Middle frontal gyrus (tissue), 1 donor: Measurements from ENCODE around the gene CREB3L2.
"Not testable (repeated sequence)": the region's sequence is repeated elsewhere in the genome, so short reads cannot be mapped to it uniquely, and the experiment has no call there.

ENCODE experiments used
- DNase-seq: peaks from one replicate; pipeline ENCODE4 v3.0.0-alpha.2; 2015; ENCODE audit warnings: low spot score; ENCODE audit errors: extremely low spot score

CREB3L2 gene

DNA sequence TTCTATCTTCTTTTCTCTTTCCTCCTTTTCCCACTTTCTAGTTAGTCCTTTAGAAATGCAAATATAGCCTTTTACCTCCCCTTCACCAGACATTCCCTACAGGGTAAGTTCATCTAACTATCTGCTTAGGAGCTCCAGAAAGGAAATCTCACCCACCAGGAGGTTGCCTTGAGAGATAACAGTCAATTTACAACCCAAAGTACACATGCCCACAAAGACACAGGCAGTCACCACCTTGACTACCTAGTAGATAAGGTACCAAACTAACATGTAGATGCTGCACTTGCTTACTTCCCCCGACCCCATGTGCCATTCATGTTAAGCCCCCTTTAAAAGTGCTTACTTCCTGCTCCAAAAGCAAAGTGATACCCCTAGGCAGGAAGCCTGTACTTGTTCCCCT lies 12.8 kb upstream of the CREB3L2 start:
- DNase-seq: no peak

DNA sequence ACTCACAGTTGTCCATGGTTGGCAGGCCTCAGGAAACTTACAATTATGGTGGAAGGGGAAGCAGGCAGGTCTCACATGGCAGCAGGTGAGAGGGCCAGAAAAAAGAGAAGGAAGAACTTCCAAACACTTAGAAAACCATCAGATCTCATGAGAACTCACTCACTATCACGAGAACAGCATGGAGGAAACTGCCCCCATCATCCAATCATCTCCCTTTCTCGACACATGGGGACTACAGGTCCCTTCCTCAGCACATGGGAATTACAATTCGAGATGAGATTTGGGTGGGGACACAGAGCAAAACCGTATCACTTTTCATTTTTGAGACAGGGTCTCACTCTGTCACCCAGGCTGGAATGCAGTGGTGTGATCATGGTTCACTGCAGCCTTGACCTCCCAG lies 12.3 kb upstream of the CREB3L2 start:
- DNase-seq: not testable (repeated sequence)

DNA sequence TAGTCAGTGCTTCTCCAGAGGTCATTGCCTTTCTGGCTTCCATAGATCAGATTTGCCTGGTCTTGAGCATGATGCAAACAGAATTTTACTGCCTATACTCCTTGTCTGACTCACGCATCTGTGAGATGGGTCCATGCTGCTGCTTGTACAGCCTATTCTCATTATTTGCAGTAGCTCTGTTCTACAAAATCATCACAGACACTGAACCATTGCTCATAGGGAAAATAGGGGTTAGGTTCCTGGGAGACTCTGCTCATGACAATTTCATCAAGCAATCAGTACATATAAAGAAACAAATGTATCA lies 7.4 kb upstream of the CREB3L2 start:
- DNase-seq: no peak

DNA sequence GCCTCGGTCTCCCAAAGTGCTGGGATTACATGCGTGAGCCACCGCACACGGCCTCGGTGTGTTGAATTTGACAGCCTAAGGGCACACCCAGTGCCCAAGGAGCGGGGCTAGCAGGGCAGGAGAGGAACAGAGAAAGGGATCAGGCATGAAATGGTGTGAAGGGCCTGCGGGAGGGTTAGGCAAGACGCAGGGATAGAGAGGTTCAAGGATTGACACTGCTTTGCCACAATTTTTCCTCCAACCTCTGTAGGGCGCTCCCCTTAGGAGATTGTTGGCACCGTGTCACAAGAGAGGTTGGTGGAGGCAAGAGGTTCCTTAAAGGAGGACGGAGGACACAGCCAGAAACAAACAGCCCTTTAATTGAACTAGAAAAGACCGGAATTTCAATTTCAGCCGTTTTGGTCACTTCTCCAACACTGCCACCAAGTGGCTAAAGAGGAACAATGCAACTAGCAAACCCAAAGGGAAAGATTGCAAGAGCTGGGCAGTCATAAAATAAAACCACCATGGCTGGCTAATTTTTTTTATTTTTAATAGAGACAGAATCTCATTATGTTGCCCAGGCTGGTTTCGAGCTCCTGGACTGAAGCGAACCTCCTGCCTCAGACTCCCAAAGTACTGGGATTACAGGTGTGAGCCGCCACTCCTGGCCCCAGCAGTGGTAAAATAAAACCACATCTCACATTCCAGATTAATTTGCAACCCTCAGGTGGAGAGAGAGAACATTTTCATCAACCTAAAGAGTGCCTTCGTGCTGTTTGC lies 6.9 kb upstream of the CREB3L2 start:
- peak; percentile 63 for DNase-seq

DNA sequence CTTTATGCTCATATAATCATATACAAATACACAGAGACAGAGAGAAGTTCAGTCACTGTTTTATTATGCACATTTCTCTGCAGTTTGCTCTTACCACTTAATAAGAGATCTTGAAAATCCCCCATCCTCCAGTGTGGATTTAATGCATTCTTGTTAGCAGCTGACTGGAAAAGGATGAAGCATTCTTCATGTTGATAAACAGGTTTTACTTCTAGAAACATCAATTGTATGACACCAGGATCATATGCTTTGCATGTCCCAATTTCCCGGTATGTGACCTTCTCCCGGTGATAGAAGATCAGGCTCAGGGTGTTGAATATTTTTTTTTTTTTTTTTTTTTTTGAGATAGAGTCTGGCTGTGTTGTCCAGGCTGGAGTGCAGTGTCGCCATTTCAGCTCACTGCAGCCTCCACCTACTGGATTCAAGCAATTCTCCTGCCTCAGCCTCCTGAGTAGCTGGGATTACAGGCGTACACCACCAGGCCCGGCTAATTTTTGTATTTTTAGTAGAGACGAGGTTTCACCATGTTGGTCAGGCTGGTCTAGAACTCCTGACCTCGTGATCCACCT lies 6.2 kb upstream of the CREB3L2 start:
- DNase-seq: no peak

DNA sequence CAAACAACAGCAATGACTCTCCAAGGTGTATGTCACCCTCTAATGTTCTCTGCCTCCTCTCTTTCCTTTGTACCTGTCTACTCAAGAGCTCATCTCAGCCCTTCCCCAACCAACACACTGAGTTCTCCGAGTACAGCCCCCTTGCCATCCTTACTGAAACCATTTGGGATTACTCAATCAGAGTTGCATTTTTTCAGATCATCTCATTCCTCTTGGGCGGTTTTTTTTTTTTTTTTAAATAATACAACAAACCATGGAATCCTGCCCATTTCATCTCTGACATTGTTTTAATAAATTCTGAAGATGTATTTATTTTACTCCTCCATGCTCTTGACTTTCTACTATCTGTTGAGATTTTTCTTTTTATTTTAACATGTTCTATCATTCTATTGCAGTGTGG lies 4.2 kb upstream of the CREB3L2 start:
- no peak for DNase-seq

GRCh38 chr7:138004936-138005335 lies 3.0 kb upstream of the CREB3L2 start:
- DNase-seq: no peak

GRCh38 chr7:138004046-138004445 lies 2.2 kb upstream of the CREB3L2 start:
- no peak for DNase-seq

DNA sequence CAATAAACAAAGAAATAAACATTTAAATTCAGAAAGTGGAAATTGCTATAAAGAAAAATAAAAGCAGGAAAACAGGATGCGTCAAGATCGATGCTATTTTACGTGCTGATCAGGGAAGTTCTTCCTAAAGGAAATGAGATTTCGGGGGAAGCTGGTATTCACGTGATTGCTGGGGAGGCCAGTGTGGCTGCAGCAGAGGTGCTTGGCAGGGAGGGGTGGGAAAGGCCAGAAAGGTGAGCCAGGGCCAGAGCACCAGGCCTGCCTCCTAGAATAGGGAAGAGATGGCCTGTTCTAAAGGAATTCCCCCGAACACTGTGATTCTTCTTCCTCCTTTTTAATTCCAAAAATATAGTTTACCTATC lies 923 bp upstream of the CREB3L2 start:
- DNase-seq: no peak

DNA sequence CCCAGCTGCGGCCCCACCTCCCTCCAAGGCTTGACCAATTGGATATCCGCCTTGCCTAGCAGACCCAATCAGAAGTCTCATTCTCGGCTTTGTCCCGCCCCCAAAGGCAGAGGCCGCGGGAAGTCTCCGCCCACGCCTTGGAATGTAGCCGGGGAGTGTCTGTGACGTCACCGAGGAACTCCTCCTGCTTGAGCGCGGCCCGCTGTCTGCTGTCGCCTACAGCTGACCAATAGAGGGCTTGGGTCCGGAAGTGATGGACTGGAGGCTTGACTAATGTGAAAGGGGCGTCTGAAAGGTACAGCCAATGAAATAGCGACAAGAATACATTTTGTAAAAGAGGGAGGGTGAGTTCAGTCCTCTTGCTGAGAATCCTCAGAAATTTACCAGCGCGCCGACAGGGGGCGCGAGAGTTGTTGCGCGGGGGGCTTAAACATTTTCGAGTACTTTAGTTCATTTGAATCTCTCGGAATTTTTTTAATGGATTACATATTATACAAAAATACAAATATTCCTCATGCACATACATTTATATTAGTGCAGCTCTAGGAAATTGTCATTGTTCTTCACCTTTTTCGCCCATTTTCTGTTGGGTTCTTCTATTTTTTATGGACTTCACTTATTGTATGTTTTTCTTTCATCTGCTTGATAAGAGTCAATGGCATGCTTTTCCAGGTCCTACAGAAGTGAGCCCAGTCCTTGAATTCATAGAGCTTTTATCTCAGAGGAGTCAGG lies 376 bp upstream of the CREB3L2 start:
- peak; percentile 99 for DNase-seq

DNA sequence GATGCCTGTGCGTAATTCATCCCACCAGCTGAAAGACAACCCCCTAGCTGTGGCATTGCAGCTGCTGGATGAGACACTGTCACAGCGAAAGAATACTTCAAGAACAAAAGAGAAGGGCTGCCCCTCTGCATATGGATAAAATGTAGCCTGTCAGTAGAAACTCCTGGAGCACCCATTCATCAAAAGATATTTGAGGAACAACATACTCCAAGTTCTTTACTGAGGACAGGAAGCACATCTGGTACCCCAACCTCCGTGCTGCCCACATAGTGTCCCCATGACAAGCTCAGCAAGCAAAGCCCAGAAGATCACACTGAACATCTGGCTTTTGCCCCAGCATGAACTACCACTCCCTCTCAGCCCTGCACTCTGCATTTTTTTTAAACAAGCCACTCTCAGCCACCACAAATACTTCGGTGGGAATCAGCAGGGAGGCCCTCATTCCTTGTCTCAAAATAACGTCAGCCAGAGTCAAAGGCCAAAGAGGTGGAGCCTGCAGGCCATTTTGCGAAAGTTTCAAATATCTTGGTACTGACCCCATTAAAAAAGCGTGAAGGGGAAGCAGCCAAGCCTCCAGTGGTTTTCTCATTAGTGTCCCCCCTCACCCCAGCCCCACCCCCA lies 1.7 kb downstream of the CREB3L2 start:
- no peak for DNase-seq

GRCh38 chr7:137999496-138000080 lies 2.3 kb downstream of the CREB3L2 start:
- no peak for DNase-seq

- no peak for DNase-seq
Measured at GRCh38 chr7:137998250-137998649, 3.6 kb downstream of the CREB3L2 start.

DNA sequence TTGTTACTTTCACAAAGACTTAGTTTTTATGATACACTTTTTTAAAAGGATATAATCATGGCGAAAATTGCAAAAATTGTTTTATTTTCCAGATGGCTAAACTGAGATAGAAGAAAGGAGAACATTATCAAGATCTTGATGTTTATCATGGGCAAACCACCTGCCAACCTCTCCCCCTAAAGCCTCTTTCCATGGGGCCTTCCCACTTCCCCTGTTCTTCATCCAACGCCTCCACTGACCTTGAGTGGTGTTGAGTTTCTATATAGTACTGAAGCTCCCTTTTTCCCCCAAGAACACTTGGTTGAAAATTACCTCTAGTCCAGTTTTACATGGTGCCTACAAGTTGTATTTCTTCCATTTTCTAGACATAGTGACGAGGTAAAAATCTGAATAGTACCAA lies 5.0 kb downstream of the CREB3L2 start:
- DNase-seq: no peak

- no peak for DNase-seq
Measured at GRCh38 chr7:137996386-137996851, 5.5 kb downstream of the CREB3L2 start.

GRCh38 chr7:137994216-137994615 lies 7.7 kb downstream of the CREB3L2 start:
- DNase-seq: no peak

DNA sequence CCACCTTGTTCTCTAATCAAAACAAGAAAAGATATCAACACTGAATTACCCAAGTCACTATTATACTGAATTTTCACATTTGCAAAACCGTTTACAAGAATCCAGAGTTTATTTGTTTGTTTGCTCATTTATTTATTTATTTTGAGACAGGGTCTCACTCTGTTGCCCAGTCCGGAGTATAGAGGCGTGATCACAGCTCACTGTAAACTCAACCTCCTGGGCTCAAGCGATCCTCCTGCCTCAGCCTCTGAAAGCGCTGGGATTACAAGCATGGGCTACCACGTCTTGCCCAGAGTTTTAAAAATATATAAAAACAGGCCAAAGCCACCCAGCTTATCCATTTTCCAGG lies 8.5 kb downstream of the CREB3L2 start:
- DNase-seq: no peak

DNA sequence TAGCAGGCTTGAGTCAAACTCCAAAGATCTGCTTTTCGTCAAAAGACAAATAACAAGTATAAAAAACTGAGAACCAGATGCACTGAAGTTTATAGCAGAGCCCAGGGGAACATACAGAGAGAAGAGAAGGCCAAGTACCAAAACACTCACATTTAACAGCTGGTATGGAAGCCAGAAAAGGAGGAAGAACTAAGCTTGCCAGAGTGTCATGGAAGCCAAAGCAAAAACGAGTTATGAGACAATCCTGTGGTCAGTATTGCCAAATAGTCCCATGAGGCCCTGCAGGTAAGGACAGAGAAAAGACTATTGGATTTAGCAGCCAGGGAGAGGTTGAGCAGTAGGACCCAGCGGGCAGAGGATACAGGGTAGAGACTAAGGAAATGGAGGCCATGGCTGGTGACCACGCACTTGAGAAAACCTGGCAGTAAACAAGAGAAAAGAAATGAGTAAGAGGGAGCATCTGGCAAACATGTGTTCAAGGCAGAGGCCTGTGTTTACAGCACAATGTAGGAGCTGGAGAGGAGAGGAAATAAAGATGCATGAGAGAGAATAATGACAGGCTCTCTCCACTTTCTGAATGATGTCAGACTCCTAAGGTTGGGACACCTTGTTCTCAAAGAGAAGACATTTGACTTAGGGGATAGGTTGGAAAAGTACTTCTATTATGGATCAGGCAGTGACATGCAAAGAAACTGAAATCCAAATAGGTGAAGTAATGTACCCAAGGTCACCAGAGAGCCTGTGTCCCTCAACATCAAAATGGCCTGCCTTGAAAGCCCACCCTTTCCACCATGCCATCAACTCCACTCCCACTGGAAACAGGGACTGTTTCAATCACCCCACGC lies 9.1 kb downstream of the CREB3L2 start:
- DNase-seq: no peak

DNA sequence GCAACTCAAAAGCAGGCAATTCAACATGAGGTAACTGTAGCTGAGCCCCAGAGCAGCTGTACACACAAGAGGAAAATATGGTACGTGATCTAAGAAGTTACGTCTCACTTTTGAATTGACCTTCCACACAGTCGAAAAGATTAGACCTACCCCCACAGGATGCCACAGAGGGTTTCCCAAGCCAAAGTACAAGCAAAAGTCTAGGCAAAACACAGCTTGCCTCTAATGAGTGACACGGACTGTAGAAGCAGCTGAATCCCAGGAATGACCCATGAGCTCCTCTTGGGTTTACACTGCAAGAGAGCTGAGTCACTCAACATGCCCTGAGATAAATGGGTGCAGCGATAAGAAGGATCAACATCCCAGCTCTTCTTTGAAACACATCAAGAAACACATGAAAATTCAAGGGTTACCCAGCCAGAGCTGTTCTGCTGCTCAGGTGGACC lies 9.8 kb downstream of the CREB3L2 start:
- no peak for DNase-seq

GRCh38 chr7:137990251-137990941 lies 11.5 kb downstream of the CREB3L2 start:
- no peak for DNase-seq
